GM21367 (cell line): ENCODE data around the gene GM2A.
"Not testable (repeated sequence)": the region's sequence is repeated elsewhere in the genome, so short reads cannot be mapped to it uniquely, and the experiment has no call there.

Experiments
- ATAC-seq: cut with Tn5 transposase; IDR thresholded peaks from one replicate; pipeline ENCODE4 v1.9.1; 2021; ENCODE audit not compliant: unreplicated experiment

Gene GM2A

GRCh38 chr5:151227918-151228447, 25.0 kb upstream of the GM2A start:
- no peak for ATAC-seq

DNA sequence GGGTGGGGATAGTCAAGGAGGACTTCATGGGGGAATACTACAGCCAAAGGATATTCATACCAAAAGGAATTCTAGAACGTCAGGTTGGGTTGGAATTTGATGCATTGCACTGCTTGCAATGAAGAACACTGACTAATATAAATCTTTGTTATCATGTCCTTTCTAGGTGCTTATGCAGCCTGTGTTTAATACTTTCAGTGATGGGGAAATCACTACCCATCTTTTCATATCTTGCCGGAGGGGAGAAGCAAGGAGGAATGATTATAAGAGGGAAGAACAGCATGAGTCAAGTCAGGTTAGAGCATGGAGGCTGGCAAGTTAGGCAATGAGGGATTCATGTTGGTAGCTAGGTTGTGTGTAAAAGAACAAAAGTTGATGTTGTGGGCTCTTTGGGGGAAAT, 24.0 kb upstream of the GM2A start:
- ATAC-seq = no peak

- ATAC-seq = no peak
These were observed 22.8 kb upstream of the GM2A start for GRCh38 chr5:151230048-151230680.

DNA sequence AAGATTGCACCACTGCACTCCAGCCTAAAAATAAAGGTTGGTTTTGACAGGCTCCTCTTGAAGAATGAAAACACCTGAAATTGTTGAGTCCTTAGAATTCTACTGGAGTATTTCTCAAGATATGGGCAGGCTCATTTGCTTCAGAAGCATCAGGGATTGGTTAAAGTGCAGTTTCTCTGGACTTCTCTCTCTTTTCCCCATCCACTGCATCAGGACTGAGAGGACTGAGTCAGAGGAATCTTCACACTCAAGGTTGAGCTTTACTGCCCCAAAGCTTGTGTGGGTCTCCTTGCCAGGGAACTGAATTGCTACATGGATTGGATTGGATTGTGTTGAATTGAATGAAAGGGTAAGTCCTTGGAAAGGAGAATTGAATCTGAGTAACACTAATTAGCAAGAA, 21.6 kb upstream of the GM2A start:
- no peak for ATAC-seq

- ATAC-seq = peak; percentile 53
These were observed 19.3 kb upstream of the GM2A start for GRCh38 chr5:151233616-151234085.

DNA sequence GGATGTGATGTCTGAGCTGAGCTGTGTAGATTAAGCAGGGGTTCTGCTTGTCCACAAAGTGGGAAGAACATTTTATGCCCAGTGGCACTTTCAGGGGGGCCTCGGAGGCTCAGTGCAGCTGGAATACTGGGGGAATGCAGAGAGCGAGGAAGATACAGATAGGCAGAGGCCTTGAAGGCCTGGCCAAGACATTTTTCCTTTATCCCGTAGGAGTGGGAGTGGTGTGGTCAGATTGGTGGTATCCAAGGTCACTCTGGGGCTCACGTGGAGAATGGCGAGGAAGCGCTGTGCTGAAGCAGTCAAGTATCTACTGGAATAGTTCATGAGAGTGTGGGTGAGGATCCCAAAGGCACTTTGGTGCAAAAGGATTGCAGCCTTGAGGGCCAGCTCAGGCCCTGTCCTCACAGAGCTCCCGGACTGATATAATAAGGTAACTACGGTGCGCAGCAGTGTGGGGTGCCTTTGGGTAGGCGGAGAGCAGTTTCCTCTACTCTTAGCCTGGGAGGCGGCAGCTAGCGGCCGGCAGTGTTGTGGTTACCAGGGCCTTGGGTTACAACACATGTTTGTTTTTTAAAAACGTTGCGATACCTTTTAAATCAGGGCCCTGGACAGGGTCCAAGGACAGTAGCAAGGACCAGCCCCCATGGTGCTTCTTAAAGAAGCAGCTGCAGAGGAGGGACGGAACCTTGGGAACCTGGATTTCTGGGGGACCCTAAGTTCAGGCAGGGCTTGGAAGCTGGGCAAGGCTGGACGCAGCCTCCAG, 18.3 kb upstream of the GM2A start:
- peak; percentile 74 for ATAC-seq

DNA sequence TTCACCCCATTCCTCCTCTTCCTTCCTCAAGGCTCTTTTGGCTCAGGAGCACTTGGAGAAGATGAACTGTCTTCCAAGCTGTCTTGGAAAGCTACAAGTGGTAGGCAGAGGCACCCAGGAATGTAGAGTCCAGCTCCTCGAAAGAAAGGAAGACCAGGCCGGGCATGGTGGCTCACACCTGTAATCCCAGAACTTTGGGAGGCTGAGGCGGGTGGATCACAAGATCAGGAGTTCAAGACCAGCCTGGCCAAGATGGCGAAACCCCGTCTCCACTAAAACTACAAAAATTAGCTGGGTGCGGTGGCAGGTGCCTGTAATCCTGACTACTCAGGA, 17.8 kb upstream of the GM2A start:
- ATAC-seq = not testable (repeated sequence)

GRCh38 chr5:151236888-151237287, 16.1 kb upstream of the GM2A start:
- ATAC-seq = no peak

- ATAC-seq = no peak
These were observed 15.3 kb upstream of the GM2A start for GRCh38 chr5:151237685-151238084.

GRCh38 chr5:151238303-151238741, 14.7 kb upstream of the GM2A start:
- ATAC-seq = no peak

DNA sequence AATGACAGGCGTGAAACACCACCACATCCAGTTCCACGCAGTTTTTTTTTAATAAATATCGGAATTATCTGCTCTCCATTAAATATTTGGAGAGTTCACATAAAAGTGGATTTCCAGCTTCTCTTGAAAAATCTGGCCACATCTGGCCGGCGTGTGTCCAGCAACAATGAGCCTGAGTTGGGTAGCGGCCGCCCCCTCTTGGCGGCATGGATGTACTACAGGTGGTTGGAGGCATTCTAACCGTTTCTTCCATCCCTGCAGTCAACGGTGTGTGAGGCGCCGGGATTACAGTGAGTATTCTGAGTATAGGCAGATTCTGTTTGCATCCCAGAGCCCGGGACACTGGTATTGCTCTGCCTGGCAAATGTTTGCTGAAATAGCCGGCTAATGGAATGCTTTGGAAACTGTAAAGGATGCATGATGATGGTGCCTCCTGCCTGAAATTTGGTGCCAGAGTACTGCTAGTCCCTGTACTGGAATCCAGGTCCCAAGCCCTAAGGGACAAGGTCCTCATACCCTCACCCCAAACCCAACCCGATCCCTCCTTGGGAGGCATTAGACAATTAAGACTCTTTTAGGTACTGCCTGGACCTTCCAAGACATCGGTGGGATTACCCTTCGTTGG, 13.6 kb upstream of the GM2A start:
- no peak for ATAC-seq

- not testable (repeated sequence) for ATAC-seq
These were observed 12.6 kb upstream of the GM2A start for GRCh38 chr5:151240268-151240835.

GRCh38 chr5:151240924-151241635, 11.9 kb upstream of the GM2A start:
- ATAC-seq = peak; percentile 38

DNA sequence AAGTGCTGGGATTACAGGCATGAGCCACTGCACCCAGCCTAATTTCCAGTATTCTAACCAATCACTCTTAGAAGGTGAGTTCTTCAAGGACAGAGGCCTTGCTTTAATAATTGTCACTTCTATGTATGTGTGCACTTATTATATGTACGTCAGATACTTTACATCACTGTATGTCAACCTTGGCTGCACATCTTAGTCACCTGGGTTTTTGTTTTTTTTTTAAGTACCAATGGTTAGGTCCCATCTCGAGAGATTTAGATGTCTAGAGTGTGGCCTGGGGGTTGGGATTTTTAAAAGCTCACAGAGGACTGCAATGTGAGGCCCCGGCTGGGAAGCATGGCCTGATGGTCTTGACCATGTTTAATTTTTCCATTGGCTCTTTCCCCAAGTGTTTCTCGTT, 9.9 kb upstream of the GM2A start:
- ATAC-seq = no peak

GRCh38 chr5:151243564-151243963, 9.4 kb upstream of the GM2A start:
- no peak for ATAC-seq

DNA sequence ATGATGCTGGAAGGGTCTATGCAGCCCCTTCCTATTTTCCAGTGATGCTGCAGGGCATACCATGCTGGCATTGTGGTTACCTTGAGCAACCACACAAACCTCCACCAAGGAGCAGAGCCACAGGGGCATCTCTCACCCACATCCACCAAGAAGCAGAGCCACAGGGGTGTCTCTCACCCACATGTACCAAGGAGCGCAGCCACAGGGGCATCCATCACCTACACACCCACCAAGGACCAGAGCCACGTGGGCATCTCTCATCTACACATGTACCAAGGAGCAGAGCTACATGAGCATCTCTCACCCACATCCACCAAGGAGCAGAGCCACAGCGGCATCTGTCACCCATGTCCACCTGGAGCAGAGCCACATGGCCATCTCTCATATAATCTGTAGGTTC, 8.8 kb upstream of the GM2A start:
- no peak for ATAC-seq

- no peak for ATAC-seq
These were observed 7.2 kb upstream of the GM2A start for GRCh38 chr5:151245680-151246219.

DNA sequence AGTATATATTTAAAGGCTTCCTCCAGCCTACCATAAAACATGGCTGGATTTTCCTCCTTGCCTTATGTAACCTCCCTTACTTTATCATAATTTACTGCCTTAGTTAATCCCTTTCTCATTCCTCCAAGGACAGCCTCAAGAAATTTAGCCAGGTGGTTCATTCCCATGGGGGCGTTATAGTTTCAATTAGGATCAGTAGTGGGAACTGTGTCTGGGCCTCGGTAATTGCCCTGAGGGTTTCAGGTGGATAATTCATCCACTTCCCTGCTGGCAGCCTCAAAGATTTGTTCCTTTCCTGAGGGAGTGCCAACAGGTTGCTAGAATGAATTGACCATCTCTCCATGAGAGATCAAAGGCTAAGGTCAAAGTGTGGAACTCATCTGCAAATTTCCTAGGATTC, 4.3 kb upstream of the GM2A start:
- ATAC-seq = no peak

DNA sequence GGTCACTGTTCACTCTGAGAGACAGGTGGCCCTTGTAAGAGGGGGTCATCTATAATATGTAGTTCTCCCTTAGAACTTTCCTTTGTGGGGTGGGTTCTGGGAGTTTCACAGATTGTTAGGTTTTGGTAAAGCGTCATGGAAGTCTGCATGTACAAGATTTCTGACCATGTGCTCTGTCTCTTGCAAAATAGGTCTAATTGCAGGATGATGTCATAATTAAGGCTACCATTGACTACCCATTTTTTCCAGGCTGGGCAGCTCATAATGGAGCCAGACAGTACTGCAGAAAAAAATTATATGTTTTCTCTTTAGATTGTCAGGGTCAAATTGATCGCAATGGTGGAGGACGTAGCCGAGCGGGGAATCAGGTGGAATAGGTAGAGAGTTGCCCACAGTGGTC, 3.7 kb upstream of the GM2A start:
- no peak for ATAC-seq

DNA sequence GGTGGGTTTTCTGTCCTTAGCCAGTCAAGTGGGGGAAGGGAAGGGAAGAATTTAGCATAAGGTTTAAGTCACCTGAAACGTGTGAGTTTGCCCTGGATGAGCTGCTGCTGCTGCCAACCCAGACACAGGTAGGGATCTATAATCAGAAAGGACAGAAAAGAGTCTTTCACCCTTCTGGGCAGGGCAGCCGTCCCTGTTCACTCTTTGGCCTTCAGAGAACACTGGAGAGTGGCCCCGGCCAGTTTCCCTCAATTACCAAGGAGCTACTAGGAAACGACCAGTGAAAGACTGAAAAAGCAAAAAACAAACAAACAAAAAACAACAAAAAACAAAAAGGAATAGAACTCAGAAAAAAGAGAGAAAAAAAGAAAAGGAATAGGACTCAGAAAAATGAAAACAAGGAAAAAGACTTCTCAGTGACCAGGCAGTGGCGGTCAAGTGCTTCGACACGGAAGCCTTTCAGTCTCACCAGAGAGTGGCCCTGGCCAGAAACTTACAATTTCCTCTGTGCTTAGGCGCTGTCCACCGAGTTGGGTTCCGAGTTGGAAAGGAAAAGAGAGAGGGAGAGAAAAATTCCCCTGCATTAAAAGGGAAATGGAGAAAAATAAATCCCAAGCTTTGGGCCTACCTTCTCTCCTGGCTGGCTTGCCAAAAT, 2.5 kb upstream of the GM2A start:
- ATAC-seq = no peak
